OCI-LY7 (cell line): ENCODE results near the gene PLPP1. TPM values are rescaled to one million over a fixed set of nuclear protein-coding genes. Genes with fewer than 3 reads are reported as not detected.

Source experiments
- BruUV-seq: library from RNA; stranded (reverse); fragments of 400-500 nt; replicated peaks from 2 replicates; lab custom pipeline; 2021; lab: Mats Ljungman, UMichigan
- CTCF ChIA-PET: fragments of 300-600 bp; sonication (Branson Sonifier 250); formaldehyde crosslinking; loops from one replicate; lab custom pipeline; 2022; ENCODE audit warnings: antibody characterized with exemption; ENCODE audit not compliant: unreplicated experiment; lab: Charles Lee
- POLR2A ChIA-PET: fragments of 300-600 bp; sonication (Branson Sonifier 250); formaldehyde crosslinking; loops from one replicate; lab custom pipeline; 2022; ENCODE audit warnings: antibody characterized with exemption; lab: Charles Lee
- DNase-seq: peaks from one replicate; pipeline ENCODE4 v3.0.0-alpha.2; 2015; ENCODE audit warnings: low spot score
- H2AFZ ChIP-seq: fragments of 200-600 bp; sonication (generic), shearing (Covaris generic); 2 replicates; pipeline ENCODE4 v1.6.1; 2014; ENCODE audit warnings: mild to moderate bottlenecking, antibody characterized with exemption, low read length, moderate library complexity
- H3K27ac ChIP-seq: fragments of 200-600 bp; sonication (generic); 2 replicates; pipeline ENCODE4 v1.5.1; 2014; ENCODE audit warnings: mixed run types, low read depth, mild to moderate bottlenecking, moderate library complexity, low read length, inconsistent platforms; ENCODE audit not compliant: poor library complexity, severe bottlenecking
- H3K36me3 ChIP-seq: fragments of 200-600 bp; sonication (generic); 2 replicates; pipeline ENCODE4 v1.6.1; 2014; ENCODE audit warnings: mild to moderate bottlenecking, antibody characterized with exemption, low read length, moderate library complexity, mixed read lengths; ENCODE audit not compliant: insufficient read depth
- H3K4me1 ChIP-seq: fragments of 200-600 bp; sonication (generic); 2 replicates; pipeline ENCODE4 v1.5.1; 2014; ENCODE audit warnings: mild to moderate bottlenecking, low read length; ENCODE audit not compliant: insufficient read depth, poor library complexity, severe bottlenecking
- H3K4me2 ChIP-seq: fragments of 200-600 bp; sonication (generic); 2 replicates; pipeline ENCODE4 v1.6.1; 2014; ENCODE audit warnings: mild to moderate bottlenecking, low read length
- H3K4me3 ChIP-seq: fragments of 200-600 bp; sonication (generic); 2 replicates; pipeline ENCODE4 v1.5.1; 2014; ENCODE audit warnings: mild to moderate bottlenecking, low read depth, low read length; ENCODE audit not compliant: poor library complexity, severe bottlenecking
- H3K79me2 ChIP-seq: fragments of 200-600 bp; sonication (generic); 2 replicates; pipeline ENCODE4 v1.6.1; 2016; ENCODE audit warnings: low read depth, mild to moderate bottlenecking, low read length, moderate library complexity, mixed read lengths; ENCODE audit not compliant: insufficient read depth
- H3K9me2 ChIP-seq: fragments of 200-600 bp; sonication (generic); 2 replicates; pipeline ENCODE4 v1.6.1; 2016; ENCODE audit warnings: mild to moderate bottlenecking, low read length, mixed read lengths; ENCODE audit not compliant: insufficient read depth
- H3K9me3 ChIP-seq: fragments of 200-600 bp; sonication (generic); 2 replicates; pipeline ENCODE4 v1.6.1; 2014; ENCODE audit warnings: mild to moderate bottlenecking, mixed run types, low read length, mixed read lengths
- H4K20me1 ChIP-seq: fragments of 200-600 bp; sonication (generic); 2 replicates; pipeline ENCODE4 v1.6.1; 2014; ENCODE audit warnings: mild to moderate bottlenecking, antibody characterized with exemption, low read length, moderate library complexity, mixed read lengths; ENCODE audit not compliant: insufficient read depth
- CTCF ChIP-seq: fragments of 200-600 bp; sonication (generic); conservative IDR thresholded peaks from 2 replicates; pipeline ENCODE4 v1.5.1; 2014; ENCODE audit warnings: mild to moderate bottlenecking, antibody characterized with exemption, low read length, moderate library complexity, mixed read lengths
- EZH2phosphoT487 ChIP-seq: fragments of 200-600 bp; sonication (generic); IDR thresholded peaks from 2 replicates; pipeline ENCODE4 v1.6.1; 2018; ENCODE audit warnings: low read depth, borderline replicate concordance, mild to moderate bottlenecking, mixed run types, antibody characterized with exemption, low read length, moderate library complexity, mixed read lengths
- intact Hi-C: fragments of 100-400 bp; cut with micrococcal nuclease; formaldehyde crosslinking; loops from one replicate; pipeline ENCODE4 v1.10.0; 2022; ENCODE audit not compliant: unreplicated experiment
- total RNA-seq, 2 experiments: library from RNA; depleted of rRNA in 1 of 2; stranded (reverse); fragments of >200 nt in 1 of 2; shearing (Covaris generic) in 1 of 2; gene quantifications; 2 replicates each; pipeline ENCODE4 v1.2.3, GENCODE V29; 2014 to 2022

Gene PLPP1
- total RNA-seq, 2 experiments from 2014 or later, result 2.3 to 6.8 TPM

GRCh38 chr5:55387865-55388264, 146.9 kb downstream of the PLPP1 start:
- POLR2A ChIA-PET, result interaction anchor here (0.6 kb wide), 1 partner anchor 58 kb away, joined by 3 read pairs; no protein-coding TSS in a partner anchor
- Histone ChIP-seq H3K4me1 (no peaks in the 10 kb centered on the region), H3K4me2 (no peak overlapping the region), H3K9me3 (peaks cover 10% of the 10 kb centered on the region; the same call in 1 of the 2 replicates), H3K79me2 (peaks cover 16% of the 10 kb centered on the region; the same call in 1 of the 2 replicates), H3K4me3 (no peak overlapping the region), H4K20me1 (no peaks in the 10 kb centered on the region), H3K27ac (no peak overlapping the region), H3K36me3 (peaks cover 97% of the 10 kb centered on the region), H3K9me2 (no peaks in the 10 kb centered on the region), H2AFZ (no peak overlapping the region)
- no peak for DNase-seq
- intact Hi-C loops, result no loop called here
- no peak for TF ChIP-seq CTCF
- no peak for TF ChIP-seq EZH2phosphoT487
- no TSS peak for BruUV-seq
- CTCF ChIA-PET, result no interaction called here

- POLR2A ChIA-PET, result interaction anchor here (0.8 to 1.2 kb wide), 4 partner anchors 10 to 21 kb away, joined by 3 to 4 read pairs (median 4); no protein-coding TSS in a partner anchor
- CTCF ChIA-PET, result no interaction called here
- no peak for TF ChIP-seq EZH2phosphoT487
- no peak for TF ChIP-seq CTCF
- H3K9me3 ChIP-seq, result peaks cover 10% of the 10 kb centered on the region; the same call in 1 of the 2 replicates
- H3K4me1 ChIP-seq, result no peaks in the 10 kb centered on the region
- no peak overlapping the region for H3K27ac ChIP-seq
- no peaks in the 10 kb centered on the region for H4K20me1 ChIP-seq
- no peak overlapping the region for H3K4me3 ChIP-seq
- no peaks in the 10 kb centered on the region for H3K9me2 ChIP-seq
- intact Hi-C loops, result no loop called here
- no peak overlapping the region for H2AFZ ChIP-seq
- BruUV-seq, result no TSS peak
- peaks cover 16% of the 10 kb centered on the region; the same call in 1 of the 2 replicates for H3K79me2 ChIP-seq
- H3K4me2 ChIP-seq, result no peak overlapping the region
- no peak for DNase-seq
- peaks cover 97% of the 10 kb centered on the region for H3K36me3 ChIP-seq
Observed at GRCh38 chr5:55386356-55386755, 148.4 kb downstream of the PLPP1 start.

GRCh38 chr5:55385846-55386245, 148.9 kb downstream of the PLPP1 start:
- Histone ChIP-seq H2AFZ (no peak overlapping the region), H3K4me3 (no peak overlapping the region), H4K20me1 (no peaks in the 10 kb centered on the region), H3K4me1 (no peaks in the 10 kb centered on the region), H3K79me2 (peaks cover 16% of the 10 kb centered on the region; the same call in 1 of the 2 replicates), H3K36me3 (peaks cover 97% of the 10 kb centered on the region), H3K27ac (no peak overlapping the region), H3K9me3 (peaks cover 10% of the 10 kb centered on the region; the same call in 1 of the 2 replicates), H3K4me2 (no peak overlapping the region), H3K9me2 (no peaks in the 10 kb centered on the region)
- BruUV-seq, result no TSS peak
- intact Hi-C loops, result no loop called here
- CTCF ChIA-PET, result no interaction called here
- DNase-seq, result no peak
- POLR2A ChIA-PET, result interaction anchor here (0.8 to 1.2 kb wide), 4 partner anchors 11 to 20 kb away, joined by 3 to 4 read pairs (median 4); no protein-coding TSS in a partner anchor
- TF ChIP-seq EZH2phosphoT487 (no peak), CTCF (no peak)
